RWPE2 (cell line): ENCODE results near the gene KIF6.
A peak's percentile ranks its signal among the peaks of the same experiment; 100 is the strongest.

ENCODE experiments used
- ATAC-seq: fragments of 200-7000 bp; cut with Tn5 transposase; 3 replicates; pipeline ENCODE4 v1.9.1; 2021; ENCODE audit warnings: low read depth
- DNase-seq: peaks from one replicate; pipeline ENCODE4 v3.0.0-alpha.2; 2020; ENCODE audit warnings: low spot score
- H3K27ac ChIP-seq: fragments of 450-650 bp; 2 replicates; pipeline ENCODE4 v1.5.1; 2017; ENCODE audit warnings: mild to moderate bottlenecking; ENCODE audit not compliant: poor library complexity, severe bottlenecking
- H3K27me3 ChIP-seq: fragments of 250-450 bp; sonication (Bioruptor Pico); 2 replicates; pipeline ENCODE4 v1.5.1; 2021; ENCODE audit warnings: mild to moderate bottlenecking, moderate library complexity; ENCODE audit not compliant: insufficient read depth, poor library complexity, severe bottlenecking
- H3K36me3 ChIP-seq: fragments of 250-450 bp; sonication (Bioruptor Pico); 2 replicates; pipeline ENCODE4 v1.5.1; 2020; ENCODE audit warnings: low read depth, mild to moderate bottlenecking, moderate library complexity
- H3K4me1 ChIP-seq: fragments of 250-450 bp; sonication (Bioruptor Pico); 2 replicates; pipeline ENCODE4 v1.5.1; 2021; ENCODE audit warnings: mild to moderate bottlenecking, moderate library complexity; ENCODE audit not compliant: insufficient read depth, poor library complexity, severe bottlenecking
- H3K4me3 ChIP-seq: fragments of 250-450 bp; sonication (Bioruptor Pico); 2 replicates; pipeline ENCODE4 v1.5.1; 2021; ENCODE audit warnings: mild to moderate bottlenecking, moderate library complexity; ENCODE audit not compliant: severe bottlenecking
- H3K9me3 ChIP-seq: fragments of 250-450 bp; sonication (Bioruptor Pico); 2 replicates; pipeline ENCODE4 v1.5.1; 2021; ENCODE audit warnings: mild to moderate bottlenecking, moderate library complexity; ENCODE audit not compliant: severe bottlenecking
- CTCF ChIP-seq: fragments of 450-650 bp; IDR thresholded peaks from one replicate; pipeline ENCODE4 v1.5.1; 2017; ENCODE audit warnings: mild to moderate bottlenecking, moderate library complexity; ENCODE audit not compliant: poor library complexity, severe bottlenecking

Gene KIF6

DNA sequence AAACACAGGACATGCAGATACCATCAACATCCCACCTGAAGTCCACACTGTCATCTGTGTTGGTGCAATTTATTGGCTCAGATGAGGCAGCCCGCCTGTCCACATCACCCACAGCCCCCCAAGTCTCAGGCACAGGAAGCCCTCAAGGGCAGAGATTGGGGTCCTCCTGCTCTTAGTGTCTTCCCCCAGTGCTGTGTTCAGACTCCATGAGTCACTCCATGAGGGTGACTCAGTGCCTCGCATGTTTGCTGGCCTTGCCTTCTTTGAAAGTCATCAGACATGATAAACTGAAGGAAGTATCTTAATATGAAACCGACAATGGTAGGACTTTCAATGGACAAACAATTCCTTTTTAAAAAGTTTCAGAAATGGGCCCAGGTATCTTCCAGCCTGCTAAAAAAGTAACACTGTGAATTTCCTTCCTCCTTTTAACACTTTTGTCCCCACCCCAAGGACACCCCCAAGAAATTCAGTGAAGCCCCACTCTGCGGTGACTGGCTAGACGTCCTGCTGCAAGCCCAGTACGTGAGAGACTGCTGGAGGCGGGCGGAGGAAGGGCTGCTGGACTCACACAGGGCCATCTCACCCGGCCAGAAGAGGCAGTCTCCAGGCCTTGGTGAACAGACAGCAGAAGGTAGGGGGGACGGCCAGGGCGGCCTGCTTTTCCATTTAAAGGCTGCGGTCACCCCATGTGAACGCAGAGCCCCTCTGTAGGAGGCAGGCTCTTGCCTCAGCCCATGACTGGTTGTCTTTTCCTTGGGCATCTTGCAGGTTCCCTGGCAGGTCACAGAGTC, 359.7 kb downstream of the KIF6 start:
- peak; percentile 56; the same call in 1 of the 3 replicates for ATAC-seq
- no peaks in the 10 kb centered on the region for H3K4me1 ChIP-seq

GRCh38 chr6:39363280-39363679, 361.9 kb downstream of the KIF6 start:
- DNase-seq (no peak), ATAC-seq (no peak)
- no peak for TF ChIP-seq CTCF
- H3K4me3 ChIP-seq, result no peak overlapping the region
- H3K9me3 ChIP-seq, result no peaks in the 10 kb centered on the region
- H3K4me1 ChIP-seq, result no peaks in the 10 kb centered on the region
- no peak overlapping the region for H3K27ac ChIP-seq
- H3K27me3 ChIP-seq, result no peaks in the 10 kb centered on the region
- no peaks in the 10 kb centered on the region for H3K36me3 ChIP-seq

More for the DNA sequence above, 359.7 kb downstream of the KIF6 start:
- TF ChIP-seq CTCF, result no peak
- DNase-seq, result no peak
- no peak overlapping the region for H3K27ac ChIP-seq
- no peaks in the 10 kb centered on the region for H3K27me3 ChIP-seq
- no peaks in the 10 kb centered on the region for H3K36me3 ChIP-seq
- no peak overlapping the region for H3K4me3 ChIP-seq
- H3K9me3 ChIP-seq, result no peaks in the 10 kb centered on the region

GRCh38 chr6:39362487-39362865, 362.7 kb downstream of the KIF6 start:
- peak; percentile 22 for TF ChIP-seq CTCF
- Histone ChIP-seq H3K27me3 (no peaks in the 10 kb centered on the region), H3K4me1 (no peaks in the 10 kb centered on the region), H3K27ac (no peak overlapping the region), H3K9me3 (no peaks in the 10 kb centered on the region), H3K36me3 (no peaks in the 10 kb centered on the region), H3K4me3 (no peak overlapping the region)
- ATAC-seq (peak; percentile 14; the same call in 1 of the 3 replicates), DNase-seq (no peak)

- Histone ChIP-seq H3K4me3 (no peak overlapping the region), H3K27me3 (no peaks in the 10 kb centered on the region), H3K4me1 (no peaks in the 10 kb centered on the region), H3K36me3 (no peaks in the 10 kb centered on the region), H3K9me3 (no peaks in the 10 kb centered on the region), H3K27ac (no peak overlapping the region)
- ATAC-seq (peak; percentile 77), DNase-seq (no peak)
- peak; percentile 84 for TF ChIP-seq CTCF
These were observed 363.3 kb downstream of the KIF6 start for GRCh38 chr6:39361657-39362486.
